SK-N-MC (cell line): ENCODE measurements around the gene TEX11.

Experiments used
- EZH2 ChIP-seq: fragments of 200-600 bp; sonication (generic); IDR thresholded peaks from one replicate; pipeline ENCODE4 v1.6.1; 2017; ENCODE audit warnings: antibody characterized with exemption
- POLR2AphosphoS5 ChIP-seq: IDR thresholded peaks from 2 replicates; pipeline ENCODE4 v1.6.1; 2012; ENCODE audit warnings: mild to moderate bottlenecking, low read depth, low read length, borderline replicate concordance

DNA sequence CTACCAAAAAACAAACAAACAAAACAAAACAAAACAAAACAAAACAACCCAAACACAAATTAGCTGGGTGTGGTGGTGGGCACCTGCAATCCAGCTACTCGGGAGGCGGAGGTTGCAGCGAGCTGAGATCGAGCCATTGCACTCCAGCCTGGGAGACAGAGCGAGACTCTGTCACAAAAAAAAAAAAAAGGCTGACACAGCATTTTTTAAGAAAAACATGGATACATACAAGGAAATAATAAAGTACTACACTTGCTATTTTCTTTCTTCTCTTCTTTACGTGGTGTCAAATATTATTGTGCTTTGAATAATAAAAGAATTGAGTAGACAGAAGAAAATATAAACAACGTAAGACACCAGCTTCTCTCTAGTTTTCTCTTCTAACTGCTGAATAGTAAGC, 73.9 kb downstream of the TEX11 start:
- TF ChIP-seq POLR2AphosphoS5 (no peak), EZH2 (no peak)
